GM19395 (cell line): ENCODE data around the gene LRTM1.

Source experiments
- ATAC-seq: cut with Tn5 transposase; IDR thresholded peaks from one replicate; pipeline ENCODE4 v1.9.1; 2021; ENCODE audit warnings: mild to moderate bottlenecking, moderate library complexity; ENCODE audit not compliant: unreplicated experiment

LRTM1 gene

GRCh38 chr3:54928046-54928770, at the start of gene LRTM1:
Gene LRTM1, minus strand, starts transcription at chr3:54928059. Its CDS starts 148 bp downstream, at chr3:54927911.
- ATAC-seq, result no peak

- no peak for ATAC-seq
These were observed 49.6 kb upstream of the LRTM1 start for GRCh38 chr3:54977439-54977838.

- no peak for ATAC-seq
These were observed 43.0 kb upstream of the LRTM1 start for GRCh38 chr3:54970895-54971294.

- no peak for ATAC-seq
These were observed 41.8 kb upstream of the LRTM1 start for GRCh38 chr3:54969652-54970051.

GRCh38 chr3:54968546-54969172, 40.8 kb upstream of the LRTM1 start:
- no peak for ATAC-seq

GRCh38 chr3:54967731-54968161, 39.9 kb upstream of the LRTM1 start:
- ATAC-seq, result no peak

- no peak for ATAC-seq
These were observed 39.1 kb upstream of the LRTM1 start for GRCh38 chr3:54966979-54967378.

GRCh38 chr3:54965746-54966145, 37.9 kb upstream of the LRTM1 start:
- no peak for ATAC-seq

- no peak for ATAC-seq
These were observed 36.2 kb upstream of the LRTM1 start for GRCh38 chr3:54964081-54964480.

- ATAC-seq, result no peak
These were observed 35.8 kb upstream of the LRTM1 start for GRCh38 chr3:54963641-54964040.

GRCh38 chr3:54962200-54962599, 34.3 kb upstream of the LRTM1 start:
- ATAC-seq, result no peak

GRCh38 chr3:54960701-54961100, 32.8 kb upstream of the LRTM1 start:
- ATAC-seq, result no peak

- no peak for ATAC-seq
These were observed 32.2 kb upstream of the LRTM1 start for GRCh38 chr3:54960082-54960481.

- ATAC-seq, result no peak
These were observed 29.9 kb upstream of the LRTM1 start for GRCh38 chr3:54957711-54958110.

GRCh38 chr3:54955941-54956340, 28.1 kb upstream of the LRTM1 start:
- no peak for ATAC-seq

- no peak for ATAC-seq
These were observed 27.6 kb upstream of the LRTM1 start for GRCh38 chr3:54955496-54955895.

GRCh38 chr3:54954521-54954920, 26.7 kb upstream of the LRTM1 start:
- ATAC-seq, result no peak

GRCh38 chr3:54954022-54954421, 26.2 kb upstream of the LRTM1 start:
- no peak for ATAC-seq

- no peak for ATAC-seq
These were observed 23.5 kb upstream of the LRTM1 start for GRCh38 chr3:54951405-54951804.

GRCh38 chr3:54950391-54951003, 22.6 kb upstream of the LRTM1 start:
- ATAC-seq, result no peak

GRCh38 chr3:54949491-54950044, 21.7 kb upstream of the LRTM1 start:
- no peak for ATAC-seq
